ENCODE data around the gene IL18R1.

IL18R1 gene

DNA sequence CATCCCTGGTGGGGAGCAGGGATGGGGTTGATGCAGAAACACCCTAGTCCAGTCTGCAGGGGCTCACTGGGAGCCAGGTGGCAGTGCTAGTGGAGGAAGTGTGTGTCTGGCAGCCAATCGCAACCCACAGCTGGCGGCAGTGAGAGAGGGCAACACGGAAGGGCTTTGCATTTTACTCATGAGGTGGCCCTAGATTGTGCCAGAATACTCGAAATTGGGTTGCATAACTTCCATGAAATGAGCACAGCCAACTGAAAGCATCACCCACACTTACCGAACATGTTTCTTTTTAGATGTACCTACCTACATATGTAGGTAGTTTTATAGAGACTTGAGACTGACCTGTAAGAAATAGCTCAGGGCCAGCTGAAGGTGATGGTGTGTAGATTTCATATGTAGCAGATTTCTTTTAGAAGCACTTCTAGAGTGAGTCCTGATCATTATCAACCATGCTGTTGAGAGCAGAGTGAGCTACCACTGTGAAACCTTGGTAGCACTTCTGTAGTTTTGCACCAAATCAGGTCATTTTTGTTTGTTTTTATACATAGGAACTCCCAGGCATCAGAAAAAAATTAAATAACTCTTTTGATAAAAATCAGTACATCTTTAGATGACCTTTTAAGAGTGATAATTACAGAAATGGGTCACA is 13.0 kb downstream of the IL18R1 start:
- TF ChIP-seq EZH2phosphoT487 (IDR thresholded peaks at IDR 0.05; ENCODE audit: low read length) (no peak), EZH2 (optimal IDR thresholded peaks at IDR 0.05; ENCODE audit: low read depth, low read length) (no peak)
- TF ChIP-seq, protein P1, sequence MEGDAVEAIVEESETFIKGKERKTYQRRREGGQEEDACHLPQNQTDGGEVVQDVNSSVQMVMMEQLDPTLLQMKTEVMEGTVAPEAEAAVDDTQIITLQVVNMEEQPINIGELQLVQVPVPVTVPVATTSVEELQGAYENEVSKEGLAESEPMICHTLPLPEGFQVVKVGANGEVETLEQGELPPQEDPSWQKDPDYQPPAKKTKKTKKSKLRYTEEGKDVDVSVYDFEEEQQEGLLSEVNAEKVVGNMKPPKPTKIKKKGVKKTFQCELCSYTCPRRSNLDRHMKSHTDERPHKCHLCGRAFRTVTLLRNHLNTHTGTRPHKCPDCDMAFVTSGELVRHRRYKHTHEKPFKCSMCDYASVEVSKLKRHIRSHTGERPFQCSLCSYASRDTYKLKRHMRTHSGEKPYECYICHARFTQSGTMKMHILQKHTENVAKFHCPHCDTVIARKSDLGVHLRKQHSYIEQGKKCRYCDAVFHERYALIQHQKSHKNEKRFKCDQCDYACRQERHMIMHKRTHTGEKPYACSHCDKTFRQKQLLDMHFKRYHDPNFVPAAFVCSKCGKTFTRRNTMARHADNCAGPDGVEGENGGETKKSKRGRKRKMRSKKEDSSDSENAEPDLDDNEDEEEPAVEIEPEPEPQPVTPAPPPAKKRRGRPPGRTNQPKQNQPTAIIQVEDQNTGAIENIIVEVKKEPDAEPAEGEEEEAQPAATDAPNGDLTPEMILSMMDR (IDR thresholded peaks at IDR 0.05; ENCODE audit: low read length), result no peak

GRCh38 chr2:102369866-102370265 is 14.3 kb downstream of the IL18R1 start:
- Histone ChIP-seq H3K36me3 (replicated peaks; ENCODE audit: insufficient read depth, low read length) (no peaks in the 10 kb centered on the region), H3K9ac (ENCODE audit: low read length) (no peak overlapping the region), H3K79me2 (ENCODE audit: low read length) (no peaks in the 10 kb centered on the region), H3K9me3 (replicated peaks; ENCODE audit: insufficient read depth, low read length) (no peaks in the 10 kb centered on the region), H3K4me1 (ENCODE audit: low read length) (no peaks in the 10 kb centered on the region), H3K4me3 (ENCODE audit: low read length) (no peak overlapping the region), H3K4me2 (ENCODE audit: low read depth, low read length) (no peak overlapping the region), H2AFZ (ENCODE audit: low read length) (no peak overlapping the region), H3F3A (ENCODE audit: insufficient read depth, low read length) (no peaks in the 10 kb centered on the region), H3K9me2 (replicated peaks; ENCODE audit: insufficient read depth, low read length) (no peaks in the 10 kb centered on the region), H3K27ac (ENCODE audit: low read length) (no peak overlapping the region), H3K27me3 (replicated peaks; ENCODE audit: insufficient read depth, low read length) (no peaks in the 10 kb centered on the region), H4K20me1 (ENCODE audit: insufficient read depth, low read length) (no peaks in the 10 kb centered on the region)
- no peak for TF ChIP-seq EZH2 (optimal IDR thresholded peaks at IDR 0.05; ENCODE audit: low read depth, low read length)
- TF ChIP-seq, protein P1 (IDR thresholded peaks at IDR 0.05; ENCODE audit: low read length), result no peak
- TF ChIP-seq EZH2phosphoT487 (IDR thresholded peaks at IDR 0.05; ENCODE audit: low read length), result no peak
- no peak for DNase-seq

More for the DNA sequence above, 13.0 kb downstream of the IL18R1 start:
- Histone ChIP-seq H3K36me3 (replicated peaks; ENCODE audit: insufficient read depth, low read length) (no peaks in the 10 kb centered on the region), H3K4me1 (ENCODE audit: low read length) (no peaks in the 10 kb centered on the region), H3K79me2 (ENCODE audit: low read length) (no peaks in the 10 kb centered on the region), H2AFZ (ENCODE audit: low read length) (no peak overlapping the region), H3K4me2 (ENCODE audit: low read depth, low read length) (no peak overlapping the region), H3F3A (ENCODE audit: insufficient read depth, low read length) (no peaks in the 10 kb centered on the region), H3K27ac (ENCODE audit: low read length) (no peak overlapping the region), H3K9ac (ENCODE audit: low read length) (no peak overlapping the region), H4K20me1 (ENCODE audit: insufficient read depth, low read length) (no peaks in the 10 kb centered on the region), H3K4me3 (ENCODE audit: low read length) (no peak overlapping the region), H3K9me2 (replicated peaks; ENCODE audit: insufficient read depth, low read length) (no peaks in the 10 kb centered on the region), H3K9me3 (replicated peaks; ENCODE audit: insufficient read depth, low read length) (no peaks in the 10 kb centered on the region), H3K27me3 (replicated peaks; ENCODE audit: insufficient read depth, low read length) (no peaks in the 10 kb centered on the region)
- no peak for DNase-seq

DNA sequence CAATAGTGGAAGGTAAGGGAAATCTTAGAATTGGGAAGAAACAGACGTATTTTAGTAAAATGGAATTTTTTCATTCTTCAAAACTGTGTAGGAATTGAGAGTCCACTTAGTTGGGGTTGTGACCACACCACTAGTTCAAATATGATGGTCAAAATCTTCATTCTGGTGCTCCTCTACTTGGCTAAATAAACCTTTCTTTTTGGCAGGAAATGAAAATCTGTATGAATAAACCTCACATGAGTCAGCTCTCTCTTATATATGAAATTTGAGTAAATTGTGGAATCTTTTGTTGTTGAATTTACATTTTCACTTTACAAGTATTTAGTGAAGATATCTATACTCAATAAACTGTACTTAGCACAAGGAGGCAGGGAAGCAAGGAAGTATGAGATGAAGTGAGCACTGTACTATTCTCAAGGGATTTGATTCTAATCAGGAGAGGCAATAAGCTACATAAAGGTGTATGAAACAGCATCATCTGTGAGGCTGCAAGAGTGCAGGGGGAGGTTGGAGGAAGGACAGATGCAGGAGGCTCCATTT is 20.5 kb downstream of the IL18R1 start:
- Histone ChIP-seq H3K9ac (ENCODE audit: low read length) (no peak overlapping the region), H3K4me2 (ENCODE audit: low read depth, low read length) (no peak overlapping the region), H3K27ac (ENCODE audit: low read length) (no peak overlapping the region), H4K20me1 (ENCODE audit: insufficient read depth, low read length) (no peaks in the 10 kb centered on the region), H3K9me2 (replicated peaks; ENCODE audit: insufficient read depth, low read length) (no peaks in the 10 kb centered on the region), H2AFZ (ENCODE audit: low read length) (no peak overlapping the region), H3F3A (ENCODE audit: insufficient read depth, low read length) (no peaks in the 10 kb centered on the region), H3K36me3 (replicated peaks; ENCODE audit: insufficient read depth, low read length) (no peaks in the 10 kb centered on the region), H3K4me1 (ENCODE audit: low read length) (no peaks in the 10 kb centered on the region), H3K79me2 (ENCODE audit: low read length) (no peaks in the 10 kb centered on the region), H3K9me3 (replicated peaks; ENCODE audit: insufficient read depth, low read length) (no peaks in the 10 kb centered on the region), H3K4me3 (ENCODE audit: low read length) (no peak overlapping the region), H3K27me3 (replicated peaks; ENCODE audit: insufficient read depth, low read length) (no peaks in the 10 kb centered on the region)
- TF ChIP-seq, protein P1 (IDR thresholded peaks at IDR 0.05; ENCODE audit: low read length), result no peak
- TF ChIP-seq EZH2phosphoT487 (IDR thresholded peaks at IDR 0.05; ENCODE audit: low read length) (no peak), EZH2 (optimal IDR thresholded peaks at IDR 0.05; ENCODE audit: low read depth, low read length) (no peak)
- DNase-seq, result no peak

Measured in MM.1S (cell line).